Measurements from ENCODE around the gene DDX27. TPM values are rescaled to one million over a fixed set of nuclear protein-coding genes. Genes with fewer than 3 reads are reported as not detected.

The DDX27 gene
- total and polyA plus RNA-seq, 2 of the 13 experiments (the other 11 are each of a cell fraction or from before 2014, with no cell fraction given): 42.6 to 72.8 TPM

GRCh38 chr20:49283703-49284625 lies 64.7 kb downstream of the DDX27 start (continued):
- TF ChIP-seq ZNF639 (CRISPR knock-in tag; conservative IDR thresholded peaks at IDR 0.05) (no peak), PRDM4 (CRISPR knock-in tag; IDR thresholded peaks at IDR 0.05; ENCODE audit: borderline replicate concordance) (no peak), WIZ (CRISPR knock-in tag; IDR thresholded peaks at IDR 0.05) (no peak), NR0B2 (CRISPR knock-in tag; IDR thresholded peaks at IDR 0.05) (no peak), ZBTB4 (CRISPR knock-in tag; IDR thresholded peaks at IDR 0.05; ENCODE audit: borderline replicate concordance) (no peak), IRF1 (CRISPR knock-in tag; IDR thresholded peaks at IDR 0.05; ENCODE audit: low read depth) (no peak), ATF6 (CRISPR knock-in tag; conservative IDR thresholded peaks at IDR 0.05) (no peak), NFYC (CRISPR knock-in tag; IDR thresholded peaks at IDR 0.05) (no peak), ZBTB1 (CRISPR knock-in tag; IDR thresholded peaks at IDR 0.05; ENCODE audit: borderline replicate concordance) (no peak), ZNF777 (CRISPR knock-in tag; IDR thresholded peaks at IDR 0.05) (no peak), GRHL1 (CRISPR knock-in tag; conservative IDR thresholded peaks at IDR 0.05) (no peak), ZNF678 (CRISPR knock-in tag; IDR thresholded peaks at IDR 0.05) (no peak), ZNF136 (CRISPR knock-in tag; IDR thresholded peaks at IDR 0.05; ENCODE audit: low read depth) (no peak), NBN (conservative IDR thresholded peaks at IDR 0.05) (no peak)
